HG03460 (cell line): ENCODE measurements around the gene CDC25A.

Experiments used
- ATAC-seq: cut with Tn5 transposase; IDR thresholded peaks from one replicate; pipeline ENCODE4 v1.9.1; 2021; ENCODE audit not compliant: unreplicated experiment

CDC25A gene

DNA sequence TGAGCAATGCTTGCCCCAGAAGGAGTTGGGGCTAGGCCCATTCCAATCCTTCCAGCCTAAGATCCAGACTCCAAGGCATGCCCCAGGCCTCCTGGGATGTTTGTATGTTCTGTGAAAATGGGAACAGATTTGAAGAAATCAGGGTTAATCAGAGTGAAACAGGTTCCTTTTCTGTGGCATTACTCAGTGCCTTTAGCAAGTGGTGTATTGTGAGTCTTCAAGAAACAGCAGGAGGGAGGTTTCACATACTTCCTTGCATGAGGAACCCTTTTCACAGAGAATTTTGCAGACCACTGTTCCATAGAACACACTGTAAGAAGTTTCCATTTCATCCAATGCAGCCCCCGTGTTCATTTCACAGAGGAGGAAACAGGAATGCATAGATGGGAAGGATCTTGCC is 8.4 kb upstream of the CDC25A start:
- no peak for ATAC-seq

DNA sequence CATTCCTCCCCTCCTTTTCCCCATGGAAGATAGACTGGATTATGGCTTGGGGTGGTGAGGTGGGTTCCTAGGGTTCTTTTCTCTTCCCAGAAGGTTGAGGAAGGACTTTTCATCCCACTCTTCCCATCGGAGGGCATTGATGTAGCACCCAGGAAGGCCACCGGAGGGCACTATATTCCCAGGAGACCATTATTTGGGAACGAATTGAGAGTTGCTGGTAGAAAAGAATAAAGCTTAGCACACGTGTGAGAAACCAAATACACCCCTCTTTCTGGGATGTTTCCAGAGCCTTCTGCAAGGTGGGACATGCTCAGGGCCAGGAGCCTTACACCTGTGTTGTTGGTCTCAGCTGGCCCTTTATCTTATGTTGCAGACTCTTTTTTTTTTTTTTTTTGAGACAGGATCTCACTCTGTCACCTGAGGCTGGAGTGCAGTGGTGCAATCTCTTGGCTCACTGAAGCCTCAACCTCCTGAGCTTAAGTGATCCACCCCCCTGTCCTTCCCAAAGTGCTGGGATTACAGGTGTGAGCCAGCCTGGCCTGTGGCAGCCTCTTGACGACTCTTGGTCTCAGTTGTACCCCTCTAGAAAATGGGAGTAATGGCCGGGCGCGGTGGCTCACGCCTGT is 6.3 kb upstream of the CDC25A start:
- no peak for ATAC-seq

GRCh38 chr3:48190911-48191310 is 2.7 kb upstream of the CDC25A start:
- ATAC-seq, result no peak

DNA sequence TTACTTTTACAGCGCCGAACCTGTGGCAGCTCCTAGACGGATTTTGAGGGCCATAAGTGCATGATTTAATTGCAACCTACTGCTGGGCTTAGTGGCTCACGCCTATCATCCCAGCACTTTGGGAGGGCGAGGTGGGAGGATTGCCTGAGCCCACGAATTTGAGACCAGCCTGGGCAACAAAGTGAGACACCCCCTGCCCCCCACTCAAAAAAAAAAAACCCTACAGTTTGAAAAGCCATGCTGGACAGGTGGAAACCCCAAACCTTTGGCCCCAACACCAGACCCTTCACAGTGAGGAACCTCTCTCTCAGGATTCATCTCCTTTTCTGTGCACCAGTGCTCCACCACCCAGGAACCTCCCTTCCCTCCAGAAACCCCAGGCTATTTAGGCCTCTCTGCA is 1.1 kb upstream of the CDC25A start:
- ATAC-seq, result no peak

- ATAC-seq, result peak; percentile 23
Observed at GRCh38 chr3:48187579-48188265, 495 bp downstream of the CDC25A start.

DNA sequence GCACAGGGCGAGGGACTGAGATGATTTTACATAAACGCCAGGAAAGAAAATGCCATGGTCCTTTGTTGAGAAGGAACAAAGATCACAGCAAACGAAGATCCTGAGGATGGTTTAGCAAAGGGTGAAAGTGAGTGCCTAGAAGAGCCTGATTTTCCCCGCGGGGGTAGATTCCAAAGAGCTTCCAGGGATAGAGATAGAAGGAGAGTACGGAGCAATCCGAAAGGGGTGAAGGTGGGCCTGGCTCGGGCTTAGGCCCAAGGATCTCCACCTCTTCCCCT is 977 bp downstream of the CDC25A start:
- no peak for ATAC-seq

- ATAC-seq, result no peak
Observed at GRCh38 chr3:48186631-48187300, 1.5 kb downstream of the CDC25A start.

- no peak for ATAC-seq
Observed at GRCh38 chr3:48185129-48185528, 3.1 kb downstream of the CDC25A start.

- no peak for ATAC-seq
Observed at GRCh38 chr3:48184299-48184698, 3.9 kb downstream of the CDC25A start.

DNA sequence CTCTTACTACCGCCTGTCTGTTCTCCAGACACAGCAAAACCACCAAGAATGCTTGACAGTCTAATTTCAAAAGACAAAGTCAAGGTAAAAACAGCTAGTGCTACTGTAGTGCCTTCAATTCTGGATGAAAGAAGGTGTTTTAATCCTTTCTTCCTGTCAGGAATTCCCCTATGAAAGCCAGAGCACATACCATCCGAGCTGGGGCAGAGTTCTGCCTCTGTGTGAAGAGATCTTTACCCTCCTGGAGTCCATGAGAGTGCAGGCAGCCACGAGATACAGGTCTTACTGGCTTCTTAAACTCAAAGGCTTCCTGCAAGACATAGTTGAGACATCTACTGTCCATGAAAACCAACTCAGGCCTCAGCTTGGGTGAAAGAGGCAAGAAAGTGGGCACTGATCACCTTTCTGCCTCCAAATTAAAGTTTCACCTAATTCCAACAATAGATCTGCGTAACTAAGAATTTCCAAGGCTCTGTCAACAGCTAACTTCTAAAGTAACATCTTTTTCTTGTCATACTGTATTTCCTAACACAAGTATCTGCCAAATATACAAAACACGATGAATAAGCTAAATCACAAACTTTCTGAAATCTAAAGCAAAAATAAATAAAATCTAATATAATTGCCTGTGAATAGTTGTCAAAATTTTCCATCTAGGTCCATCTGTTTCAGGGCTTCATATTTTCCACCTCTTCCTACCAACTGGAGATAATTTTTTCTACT is 7.5 kb downstream of the CDC25A start:
- no peak for ATAC-seq

DNA sequence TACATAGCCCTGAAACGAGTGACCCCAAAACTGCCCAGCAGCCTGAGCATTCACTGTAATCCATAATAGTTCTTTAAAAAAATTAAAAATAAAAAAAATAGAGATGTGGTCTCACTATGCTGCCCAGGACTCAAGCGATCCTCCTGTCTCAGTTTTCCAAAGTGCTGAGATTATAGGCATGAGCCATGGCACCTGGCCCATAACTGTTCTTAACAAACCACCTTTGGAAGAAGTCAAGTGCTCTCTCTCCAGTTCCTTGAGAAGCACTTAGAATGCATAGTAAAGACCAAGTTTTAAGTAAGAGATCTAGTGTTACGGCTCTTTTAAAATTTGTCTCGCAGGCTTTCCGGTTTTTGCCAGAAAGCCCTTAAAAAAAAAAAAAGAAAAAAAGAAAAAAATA is 8.2 kb downstream of the CDC25A start:
- no peak for ATAC-seq

GRCh38 chr3:48178072-48178471 is 10.1 kb downstream of the CDC25A start:
- no peak for ATAC-seq

DNA sequence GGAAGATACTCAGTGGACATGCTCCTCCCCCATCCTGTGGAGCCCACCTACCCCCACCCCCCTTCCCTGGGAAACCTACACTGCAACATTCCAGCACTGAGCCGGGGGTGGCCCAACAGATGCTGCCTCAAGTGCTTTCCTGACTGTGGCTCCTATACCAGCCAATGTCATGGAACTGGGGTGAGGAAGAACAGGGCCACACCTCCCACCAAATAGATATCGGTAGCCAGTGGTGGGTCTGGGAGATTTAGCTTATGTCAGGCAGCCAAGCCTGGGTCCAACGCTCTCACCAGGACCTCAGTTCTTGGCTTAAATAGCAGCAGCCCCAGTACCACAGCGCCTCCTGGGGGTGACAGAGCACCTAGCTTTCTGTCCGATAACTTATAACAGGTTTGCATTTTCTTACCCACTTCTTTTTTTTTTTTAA is 30.3 kb downstream of the CDC25A start:
- ATAC-seq, result no peak

GRCh38 chr3:48157202-48157840 is 30.9 kb downstream of the CDC25A start:
- ATAC-seq, result no peak

GRCh38 chr3:48156163-48156562 is 32.1 kb downstream of the CDC25A start:
- ATAC-seq, result no peak

- ATAC-seq, result no peak
Observed at GRCh38 chr3:48155122-48155521, 33.1 kb downstream of the CDC25A start.

- ATAC-seq, result no peak
Observed at GRCh38 chr3:48151807-48152427, 36.3 kb downstream of the CDC25A start.

GRCh38 chr3:48151058-48151806 is 37.0 kb downstream of the CDC25A start:
- ATAC-seq, result peak; percentile 49

GRCh38 chr3:48143992-48144391 is 44.2 kb downstream of the CDC25A start:
- no peak for ATAC-seq

DNA sequence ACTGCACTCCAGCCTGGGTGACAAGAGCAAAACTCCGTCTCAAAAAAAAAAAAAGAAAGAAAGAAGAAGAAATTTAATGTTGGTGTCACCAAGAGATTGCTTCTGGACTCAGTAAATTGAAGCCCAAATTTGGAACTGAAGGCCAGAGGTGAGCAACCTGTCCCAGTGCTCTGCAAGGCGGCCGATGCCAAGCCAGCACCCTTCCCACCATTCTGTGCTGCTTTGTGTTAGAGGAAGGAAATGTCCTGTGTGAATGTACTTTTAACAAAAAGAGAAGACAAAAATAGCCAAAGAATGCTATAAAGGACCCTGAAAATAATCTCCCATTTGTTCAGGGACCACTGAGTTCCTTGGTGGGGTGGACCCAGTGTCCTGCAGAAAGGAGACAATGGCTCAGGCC is 44.6 kb downstream of the CDC25A start:
- no peak for ATAC-seq
